GM10266 (cell line): Measurements from ENCODE around the gene MYBPC3.
"Not testable (repeated sequence)": the region's sequence is repeated elsewhere in the genome, so short reads cannot be mapped to it uniquely, and the experiment has no call there.

Experiments used
- DNase-seq: peaks from one replicate; pipeline ENCODE4 v3.0.0; 2012; ENCODE audit errors: extremely low spot score
- TF ChIP-seq, protein P1 (sequence below): IDR thresholded peaks from 2 replicates; pipeline ENCODE4 v1.5.1; 2012; ENCODE audit warnings: mild to moderate bottlenecking, low read depth; ENCODE audit not compliant: control insufficient read depth, insufficient read depth; ENCODE audit errors: missing control alignments

The MYBPC3 gene

GRCh38 chr11:47336595-47336994 is 15.9 kb downstream of the MYBPC3 start:
- DNase-seq: no peak
- TF ChIP-seq, protein P1, sequence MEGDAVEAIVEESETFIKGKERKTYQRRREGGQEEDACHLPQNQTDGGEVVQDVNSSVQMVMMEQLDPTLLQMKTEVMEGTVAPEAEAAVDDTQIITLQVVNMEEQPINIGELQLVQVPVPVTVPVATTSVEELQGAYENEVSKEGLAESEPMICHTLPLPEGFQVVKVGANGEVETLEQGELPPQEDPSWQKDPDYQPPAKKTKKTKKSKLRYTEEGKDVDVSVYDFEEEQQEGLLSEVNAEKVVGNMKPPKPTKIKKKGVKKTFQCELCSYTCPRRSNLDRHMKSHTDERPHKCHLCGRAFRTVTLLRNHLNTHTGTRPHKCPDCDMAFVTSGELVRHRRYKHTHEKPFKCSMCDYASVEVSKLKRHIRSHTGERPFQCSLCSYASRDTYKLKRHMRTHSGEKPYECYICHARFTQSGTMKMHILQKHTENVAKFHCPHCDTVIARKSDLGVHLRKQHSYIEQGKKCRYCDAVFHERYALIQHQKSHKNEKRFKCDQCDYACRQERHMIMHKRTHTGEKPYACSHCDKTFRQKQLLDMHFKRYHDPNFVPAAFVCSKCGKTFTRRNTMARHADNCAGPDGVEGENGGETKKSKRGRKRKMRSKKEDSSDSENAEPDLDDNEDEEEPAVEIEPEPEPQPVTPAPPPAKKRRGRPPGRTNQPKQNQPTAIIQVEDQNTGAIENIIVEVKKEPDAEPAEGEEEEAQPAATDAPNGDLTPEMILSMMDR: no peak

DNA sequence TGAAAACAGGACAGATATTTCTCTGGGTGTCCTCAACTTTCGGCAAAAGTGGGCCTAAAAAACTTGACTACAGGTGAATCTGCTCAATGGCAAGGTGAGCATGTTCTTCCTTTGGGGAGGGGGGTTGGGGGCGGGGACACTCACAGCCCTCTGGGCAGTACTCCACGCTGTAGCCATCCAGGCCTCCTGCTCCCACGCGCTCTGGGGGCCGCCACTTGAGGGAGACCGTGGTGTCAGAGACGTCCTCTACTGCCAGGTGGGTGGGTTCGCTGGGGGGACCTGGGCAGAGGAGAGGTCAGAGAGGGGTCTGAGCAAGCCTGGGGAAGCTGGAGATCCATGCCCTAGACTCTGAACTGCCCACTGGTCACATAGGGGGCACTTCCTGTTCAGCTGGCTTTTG is 16.8 kb downstream of the MYBPC3 start:
- TF ChIP-seq, protein P1: no peak

GRCh38 chr11:47334699-47335411 is 17.6 kb downstream of the MYBPC3 start:
- not testable (repeated sequence) for DNase-seq

More for the DNA sequence above, 16.8 kb downstream of the MYBPC3 start:
- DNase-seq: no peak

- TF ChIP-seq, protein P1: no peak
- DNase-seq: no peak
Observed at GRCh38 chr11:47333886-47334443, 18.5 kb downstream of the MYBPC3 start.

DNA sequence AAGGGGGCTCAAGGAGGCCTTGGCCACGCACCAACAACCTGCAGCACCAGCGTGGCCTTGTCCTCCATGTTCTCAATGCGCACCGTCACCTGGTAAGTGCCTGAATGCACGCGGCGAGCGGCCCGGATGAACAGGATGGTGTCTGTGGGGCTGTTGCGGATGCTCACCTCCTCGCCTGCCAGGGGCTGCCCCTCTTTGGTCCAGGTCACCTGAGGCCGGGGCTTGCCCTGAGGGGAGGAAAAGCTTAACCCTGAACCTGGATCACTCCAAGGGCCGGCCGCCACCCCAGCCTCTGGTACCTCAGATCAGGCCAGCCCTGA is 19.0 kb downstream of the MYBPC3 start:
- DNase-seq: no peak
- TF ChIP-seq, protein P1: no peak

DNA sequence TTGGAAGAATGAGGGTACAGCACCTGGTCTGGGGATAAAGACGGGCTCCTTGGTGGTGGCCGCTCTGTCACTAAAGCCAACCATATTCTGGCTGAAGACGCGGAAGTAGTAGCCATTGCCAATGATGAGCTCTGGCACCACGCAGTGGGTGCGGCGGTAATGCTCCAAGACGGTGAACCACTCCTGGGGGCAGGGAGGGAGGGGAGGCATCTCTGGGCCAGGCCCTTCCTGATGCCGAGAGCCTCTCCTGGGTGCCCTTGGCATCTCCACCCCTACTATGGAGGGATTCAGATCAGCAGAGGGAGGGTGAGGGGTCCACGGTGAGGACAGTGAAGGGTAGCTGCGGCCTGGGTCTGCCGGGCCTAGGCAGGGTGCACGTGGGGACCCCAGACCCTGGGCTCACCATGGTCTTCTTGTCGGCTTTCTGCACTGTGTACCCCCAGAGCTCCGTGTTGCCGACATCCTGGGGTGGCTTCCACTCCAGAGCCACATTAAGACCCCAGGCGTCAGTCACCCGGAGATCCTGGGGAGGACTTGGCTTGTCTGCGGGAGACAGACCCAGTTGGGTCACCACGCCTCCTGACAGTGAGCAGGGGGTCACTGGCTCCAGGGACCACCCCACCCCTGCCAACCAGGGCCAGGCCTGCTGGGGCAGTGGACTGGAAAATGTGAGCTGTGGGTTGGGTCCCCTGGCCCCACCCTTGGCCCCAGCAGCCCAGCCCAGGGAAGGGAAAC is 19.5 kb downstream of the MYBPC3 start:
- DNase-seq: no peak

DNA sequence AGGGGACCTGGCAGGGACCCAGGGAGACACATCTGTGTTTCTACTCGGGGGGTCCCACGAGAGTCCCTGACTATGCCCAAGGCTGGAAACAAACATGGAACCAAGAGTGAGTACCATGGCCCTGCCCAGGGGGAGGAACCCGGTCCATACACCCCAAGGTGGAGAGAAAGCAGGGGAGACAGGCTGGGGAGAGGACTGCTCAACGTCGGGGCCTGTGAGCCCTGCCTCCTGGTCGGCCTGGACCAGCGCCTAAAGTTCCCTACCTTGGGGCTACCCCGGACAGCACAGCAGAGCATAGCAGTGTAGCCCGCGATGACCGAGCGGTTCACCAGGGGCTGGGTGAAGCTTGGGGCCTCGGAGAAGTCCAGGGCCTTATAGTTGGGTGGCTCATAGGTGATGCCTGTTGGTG is 20.2 kb downstream of the MYBPC3 start:
- TF ChIP-seq, protein P1: no peak
- DNase-seq: no peak

More for the DNA sequence above, 19.5 kb downstream of the MYBPC3 start:
- TF ChIP-seq, protein P1: no peak
